Upper lobe of left lung (tissue), 6 donors: ENCODE measurements around the gene GPR173. TPM values are rescaled to one million over a fixed set of nuclear protein-coding genes. Genes with fewer than 3 reads are reported as not detected.

Experiments used
- ATAC-seq, 2 donors: fragments of 200-7000 bp; cut with Tn5 transposase; one replicate each; pipeline ENCODE4 v1.9.1; 2022; ENCODE audit warnings: mild to moderate bottlenecking in 2 of 2, moderate library complexity in 2 of 2; ENCODE audit not compliant: low FRiP score in 2 of 2
- DNase-seq, 2 donors: peaks; one replicate each; pipeline ENCODE4 v3.0.0-alpha.2; 2019 to 2020
- H3K27ac ChIP-seq, 4 donors: fragments of 200-600 bp; sonication (generic); one replicate each; pipeline ENCODE4 v1.5.1; 2016 to 2019
- H3K27me3 ChIP-seq, 4 donors: fragments of 200-600 bp; sonication (generic); one replicate each; pipeline ENCODE4 v1.5.1; 2017 to 2019
- H3K36me3 ChIP-seq, 4 donors: fragments of 200-600 bp; sonication (generic); one replicate each; pipeline ENCODE4 v1.5.1; 2016 to 2019
- H3K4me1 ChIP-seq, 4 donors: fragments of 200-600 bp; sonication (generic); one replicate each; pipeline ENCODE4 v1.5.1; 2018 to 2019
- H3K4me3 ChIP-seq, 4 donors: fragments of 200-600 bp; sonication (generic); one replicate each; pipeline ENCODE4 v1.5.1; 2017 to 2019; ENCODE audit warnings: mild to moderate bottlenecking in 2 of 4, moderate library complexity in 1 of 4
- H3K9me3 ChIP-seq, 4 donors: fragments of 200-600 bp; sonication (generic); one replicate each; pipeline ENCODE4 v1.5.1; 2018 to 2019
- EP300 ChIP-seq, 4 donors: sonication (generic); formaldehyde crosslinking; IDR thresholded peaks; one replicate each; pipeline ENCODE4 v1.5.1; 2017; ENCODE audit warnings: antibody characterized with exemption in 4 of 4, control low read depth in 2 of 4
- POLR2A ChIP-seq, 4 donors: fragments of 450-650 bp; IDR thresholded peaks; one replicate each; pipeline ENCODE4 v1.5.1; 2016 to 2017; ENCODE audit warnings: antibody characterized with exemption in 4 of 4, mild to moderate bottlenecking in 2 of 4
- POLR2AphosphoS5 ChIP-seq, 2 donors: sonication (generic); formaldehyde crosslinking; IDR thresholded peaks; one replicate each; pipeline ENCODE4 v1.5.1; 2017; ENCODE audit warnings: antibody characterized with exemption in 2 of 2
- WGBS, 2 donors: methylation state at CpG; one replicate each; pipeline ENCODE4 v1.1.5; 2017 to 2018; 5-methylcytosine and 5-hydroxymethylcytosine counted together
- total RNA-seq, 6 donors: library from RNA; depleted of rRNA in 4 of 6; stranded (reverse); fragments of >200 nt in 4 of 6; gene quantifications; one replicate each; pipeline versions ENCODE4 v1.1.0 to v1.2.1, GENCODE V29; 2016 to 2021
- TF ChIP-seq, protein P1 (sequence below), 6 experiments: fragments of 450-650 bp in 4 of 6; fragments of 200-600 bp in 2 of 6; sonication (generic) in 2 of 6; IDR thresholded peaks; one replicate each; pipeline ENCODE4 v1.5.1; 2016 to 2019; ENCODE audit warnings: antibody characterized with exemption in 6 of 6
- donor health status: DM: no; HTN: no; CAD: no; lungs with moderate emphysema.
- donor health status: DM: no; HTN: yes; CAD: no; lungs with severe emphysema.

Gene GPR173
- total RNA-seq, 6 donors from 2014 or later = 0.46 to 1.3 (median 0.95) TPM

- TF ChIP-seq POLR2A (IDR thresholded peaks at IDR 0.05) (no peak), POLR2AphosphoS5 (IDR thresholded peaks at IDR 0.05) (no peak), EP300 (IDR thresholded peaks at IDR 0.05) (no peak)
- TF ChIP-seq, protein P1, sequence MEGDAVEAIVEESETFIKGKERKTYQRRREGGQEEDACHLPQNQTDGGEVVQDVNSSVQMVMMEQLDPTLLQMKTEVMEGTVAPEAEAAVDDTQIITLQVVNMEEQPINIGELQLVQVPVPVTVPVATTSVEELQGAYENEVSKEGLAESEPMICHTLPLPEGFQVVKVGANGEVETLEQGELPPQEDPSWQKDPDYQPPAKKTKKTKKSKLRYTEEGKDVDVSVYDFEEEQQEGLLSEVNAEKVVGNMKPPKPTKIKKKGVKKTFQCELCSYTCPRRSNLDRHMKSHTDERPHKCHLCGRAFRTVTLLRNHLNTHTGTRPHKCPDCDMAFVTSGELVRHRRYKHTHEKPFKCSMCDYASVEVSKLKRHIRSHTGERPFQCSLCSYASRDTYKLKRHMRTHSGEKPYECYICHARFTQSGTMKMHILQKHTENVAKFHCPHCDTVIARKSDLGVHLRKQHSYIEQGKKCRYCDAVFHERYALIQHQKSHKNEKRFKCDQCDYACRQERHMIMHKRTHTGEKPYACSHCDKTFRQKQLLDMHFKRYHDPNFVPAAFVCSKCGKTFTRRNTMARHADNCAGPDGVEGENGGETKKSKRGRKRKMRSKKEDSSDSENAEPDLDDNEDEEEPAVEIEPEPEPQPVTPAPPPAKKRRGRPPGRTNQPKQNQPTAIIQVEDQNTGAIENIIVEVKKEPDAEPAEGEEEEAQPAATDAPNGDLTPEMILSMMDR (IDR thresholded peaks at IDR 0.05) = no peak
- ATAC-seq (no peak), DNase-seq (no peak)
- Histone ChIP-seq H3K4me3 (no peak overlapping the region), H3K27me3 (no peaks in the 10 kb centered on the region), H3K27ac (no peak overlapping the region), H3K4me1 (no peaks in the 10 kb centered on the region), H3K9me3 (no peaks in the 10 kb centered on the region), H3K36me3 (no peaks in the 10 kb centered on the region)
- WGBS, 2 donors = 30 to 36% methylated on average over 4 of the region's 4 CpGs
Observed at GRCh38 chrX:53018627-53019026, 30.0 kb upstream of the GPR173 start.

DNA sequence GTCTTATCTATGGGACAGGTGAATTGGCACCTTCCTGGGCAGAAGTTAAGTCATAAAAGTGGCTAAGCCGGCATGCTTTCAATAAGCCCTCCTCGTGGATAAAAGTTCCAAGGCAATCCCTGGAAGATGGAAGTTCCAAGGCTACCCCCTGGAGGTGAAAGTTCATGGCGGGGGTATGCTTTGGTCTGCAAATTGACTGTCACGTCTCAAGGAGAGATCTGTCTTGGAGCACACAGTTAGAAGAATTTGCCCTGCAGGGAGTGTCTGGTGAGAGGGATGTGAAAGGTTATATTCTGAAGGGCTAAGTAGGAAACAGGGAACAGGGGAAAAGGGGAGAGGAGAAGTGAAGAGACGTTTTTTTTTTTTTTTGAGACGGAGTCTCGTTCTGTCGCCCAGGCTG, 26.2 kb upstream of the GPR173 start:
- 61 to 62% methylated on average over 8 of the region's 8 CpGs for WGBS, 2 donors
- H3K9me3 ChIP-seq = no peaks in the 10 kb centered on the region
- no peak overlapping the region for H3K27ac ChIP-seq
- no peaks in the 10 kb centered on the region for H3K36me3 ChIP-seq
- TF ChIP-seq EP300 (IDR thresholded peaks at IDR 0.05) = no peak
- no peak for TF ChIP-seq POLR2AphosphoS5 (IDR thresholded peaks at IDR 0.05)
- TF ChIP-seq, protein P1 (IDR thresholded peaks at IDR 0.05) = no peak
- TF ChIP-seq POLR2A (IDR thresholded peaks at IDR 0.05) = no peak
- no peaks in the 10 kb centered on the region for H3K27me3 ChIP-seq
- DNase-seq (no peak), ATAC-seq (no peak)
- no peak overlapping the region for H3K4me3 ChIP-seq
- H3K4me1 ChIP-seq = no peaks in the 10 kb centered on the region

DNA sequence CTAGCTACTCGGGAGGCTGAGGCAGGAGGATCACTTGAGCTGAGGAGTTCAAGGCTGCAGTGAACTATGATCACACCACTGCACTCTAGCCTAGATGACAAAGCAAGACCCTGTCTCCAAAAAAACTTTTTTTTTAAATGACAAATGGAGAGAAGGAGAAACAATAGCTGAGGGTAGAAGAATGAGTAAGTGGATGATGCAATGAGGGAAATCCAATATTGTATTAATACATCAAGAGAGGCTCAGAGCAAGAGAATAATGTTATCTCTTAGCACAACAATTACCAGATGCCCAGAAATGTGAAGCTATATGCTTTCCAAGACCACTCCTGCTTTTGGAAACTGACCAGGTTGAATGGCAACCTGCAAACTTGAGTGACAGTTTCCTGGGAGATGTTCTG, 19.9 kb upstream of the GPR173 start:
- Histone ChIP-seq H3K4me3 (no peak overlapping the region), H3K36me3 (no peaks in the 10 kb centered on the region), H3K27me3 (no peaks in the 10 kb centered on the region), H3K27ac (no peak overlapping the region), H3K9me3 (no peaks in the 10 kb centered on the region), H3K4me1 (no peaks in the 10 kb centered on the region)
- TF ChIP-seq EP300 (IDR thresholded peaks at IDR 0.05) (no peak), POLR2AphosphoS5 (IDR thresholded peaks at IDR 0.05) (no peak), POLR2A (IDR thresholded peaks at IDR 0.05) (no peak)
- TF ChIP-seq, protein P1 (IDR thresholded peaks at IDR 0.05) = no peak
- 79 to 100% methylated on average over 1 of the region's 1 CpG for WGBS, 2 donors
- ATAC-seq (no peak), DNase-seq (no peak)

GRCh38 chrX:53031380-53031779, 17.2 kb upstream of the GPR173 start:
- H3K4me1 ChIP-seq = no peaks in the 10 kb centered on the region
- no peak overlapping the region for H3K4me3 ChIP-seq
- no peaks in the 10 kb centered on the region for H3K9me3 ChIP-seq
- H3K27ac ChIP-seq = no peak overlapping the region
- H3K36me3 ChIP-seq = no peaks in the 10 kb centered on the region
- ATAC-seq (no peak), DNase-seq (no peak)
- no peaks in the 10 kb centered on the region for H3K27me3 ChIP-seq
- TF ChIP-seq POLR2A (IDR thresholded peaks at IDR 0.05) (no peak), EP300 (IDR thresholded peaks at IDR 0.05) (no peak), POLR2AphosphoS5 (IDR thresholded peaks at IDR 0.05) (no peak)
- TF ChIP-seq, protein P1 (IDR thresholded peaks at IDR 0.05) = no peak
- 35 to 37% methylated on average over 2 to 4 of the region's 4 CpGs for WGBS, 2 donors

DNA sequence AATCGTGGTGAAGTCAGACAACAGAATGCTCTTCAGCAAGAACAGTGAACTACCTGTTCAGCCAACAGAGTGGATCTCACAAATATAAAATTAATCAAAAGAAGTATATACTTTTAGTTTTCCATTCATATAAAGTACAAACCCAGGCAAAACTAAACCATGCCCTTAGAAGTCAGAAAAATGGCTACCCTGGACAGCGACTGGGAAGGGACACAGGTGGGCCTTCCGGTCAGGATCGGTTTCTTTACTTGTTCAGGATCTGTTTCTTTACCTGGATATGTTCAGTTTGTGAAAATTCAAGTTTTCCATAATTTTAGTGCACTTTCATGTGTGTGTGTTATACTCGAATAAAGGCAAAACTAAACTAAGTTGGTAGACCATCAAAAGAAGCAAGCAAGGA, 12.4 kb upstream of the GPR173 start:
- 70 to 74% methylated on average over 5 of the region's 5 CpGs for WGBS, 2 donors
- H3K36me3 ChIP-seq = no peaks in the 10 kb centered on the region
- no peak overlapping the region for H3K27ac ChIP-seq
- no peak overlapping the region for H3K4me3 ChIP-seq
- H3K4me1 ChIP-seq = no peaks in the 10 kb centered on the region
- no peaks in the 10 kb centered on the region for H3K27me3 ChIP-seq
- no peaks in the 10 kb centered on the region for H3K9me3 ChIP-seq
- ATAC-seq = no peak
- DNase-seq = no peak
- TF ChIP-seq POLR2AphosphoS5 (IDR thresholded peaks at IDR 0.05) (no peak), POLR2A (IDR thresholded peaks at IDR 0.05) (no peak)
- TF ChIP-seq, protein P1 (IDR thresholded peaks at IDR 0.05) = no peak
